DND-41 (cell line): ENCODE data around the gene ZNF668.

ENCODE experiments used
- CTCF ChIP-seq: IDR thresholded peaks from 2 replicates; pipeline ENCODE4 v1.5.1; 2012; ENCODE audit warnings: borderline replicate concordance, low read length, moderate library complexity, mild to moderate bottlenecking; ENCODE audit not compliant: poor library complexity, severe bottlenecking; ENCODE audit errors: extremely low read depth
- EZH2 ChIP-seq: IDR thresholded peaks from 3 replicates; pipeline ENCODE4 v1.6.1; 2012; ENCODE audit warnings: borderline replicate concordance, low read depth, mild to moderate bottlenecking, moderate library complexity, low read length, inconsistent platforms; ENCODE audit not compliant: severe bottlenecking

GRCh38 chr16:31076319-31076718, 2.3 kb upstream of the ZNF668 start:
- TF ChIP-seq CTCF: no peak
- TF ChIP-seq EZH2: no peak
